Hematopoietic multipotent progenitor cell treated with erythropoietin and hydrocortisone succinate and interleukin-3 and kit ligand, for 8 days (in vitro differentiated cells): ENCODE measurements around the gene SMPD4.
"Not testable (repeated sequence)": the region's sequence is repeated elsewhere in the genome, so short reads cannot be mapped to it uniquely, and the experiment has no call there.

ENCODE experiments used
- DNase-seq: peaks from one replicate; pipeline ENCODE4 v3.0.0-alpha.2; 2015

The SMPD4 gene

DNA sequence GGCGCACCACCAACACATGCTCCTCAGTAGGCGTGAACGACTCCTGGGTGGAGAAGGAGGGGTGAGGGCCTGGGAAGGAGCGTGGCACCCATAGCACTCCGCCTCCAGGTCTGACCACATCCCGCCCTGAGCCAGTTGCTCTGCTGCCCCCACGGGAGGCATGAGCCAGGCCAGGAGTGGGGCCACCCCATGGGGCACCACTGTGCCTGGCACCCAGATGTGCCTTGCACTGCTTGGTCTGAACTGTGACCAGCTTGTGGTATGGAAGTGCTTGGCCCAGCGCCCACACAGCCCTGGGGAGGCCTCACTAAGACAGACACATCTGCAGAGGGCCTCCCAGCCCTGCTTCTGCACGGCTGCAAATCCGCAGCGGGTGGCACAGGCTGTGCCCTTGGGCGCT is 24.0 kb downstream of the SMPD4 start:
- DNase-seq = peak; percentile 6

DNA sequence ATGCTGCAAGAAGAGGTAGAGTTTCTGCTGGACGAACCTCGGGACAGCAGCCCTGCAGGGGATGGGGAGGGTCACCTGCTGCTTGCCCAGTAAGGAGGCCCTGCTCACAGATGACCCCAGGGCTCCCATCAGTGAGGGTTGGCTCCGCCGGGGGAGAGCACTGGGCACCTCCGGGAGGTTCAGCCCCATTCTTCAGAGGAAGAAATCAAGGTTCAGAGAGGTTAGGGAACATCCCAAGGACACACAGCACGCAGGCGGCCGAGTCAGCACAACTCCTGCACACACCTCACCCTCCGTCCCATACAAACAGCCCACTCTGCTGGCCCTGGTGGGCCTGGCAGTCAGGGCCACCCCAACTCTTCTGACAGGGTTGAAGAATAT is 24.8 kb downstream of the SMPD4 start:
- no peak for DNase-seq

DNA sequence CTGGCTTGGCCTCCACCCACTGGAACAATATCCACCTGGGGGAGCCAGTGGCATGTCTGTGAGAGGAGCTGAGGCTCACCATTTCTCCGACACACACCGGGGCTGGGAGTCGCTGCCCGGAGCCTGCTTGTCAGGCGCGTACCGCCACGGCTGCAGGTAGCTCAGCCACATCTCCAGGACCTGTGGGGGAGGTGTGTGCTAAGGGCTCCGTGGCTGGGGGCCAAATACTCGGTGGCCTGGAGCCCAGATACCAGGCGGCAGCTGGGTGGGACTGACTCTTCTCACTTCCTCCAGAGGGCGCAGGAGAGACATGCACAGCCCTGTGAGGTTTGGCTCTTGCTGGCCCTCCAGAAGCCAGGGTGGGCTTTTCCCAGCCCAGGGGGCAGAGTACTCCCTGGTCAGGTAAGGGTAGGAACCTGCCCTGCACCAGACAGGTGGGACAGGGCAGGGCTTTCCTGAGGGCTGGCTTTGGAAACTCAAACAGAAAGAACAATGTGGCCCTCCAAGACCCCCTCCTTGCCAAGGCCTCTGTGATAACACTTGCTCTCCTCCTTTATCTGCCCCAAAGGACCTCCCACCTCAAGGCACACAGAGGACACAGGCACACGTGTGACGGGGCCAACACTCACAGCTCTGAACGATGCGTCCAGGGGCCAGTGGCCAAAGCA is 25.3 kb downstream of the SMPD4 start:
- DNase-seq = peak; percentile 83

DNA sequence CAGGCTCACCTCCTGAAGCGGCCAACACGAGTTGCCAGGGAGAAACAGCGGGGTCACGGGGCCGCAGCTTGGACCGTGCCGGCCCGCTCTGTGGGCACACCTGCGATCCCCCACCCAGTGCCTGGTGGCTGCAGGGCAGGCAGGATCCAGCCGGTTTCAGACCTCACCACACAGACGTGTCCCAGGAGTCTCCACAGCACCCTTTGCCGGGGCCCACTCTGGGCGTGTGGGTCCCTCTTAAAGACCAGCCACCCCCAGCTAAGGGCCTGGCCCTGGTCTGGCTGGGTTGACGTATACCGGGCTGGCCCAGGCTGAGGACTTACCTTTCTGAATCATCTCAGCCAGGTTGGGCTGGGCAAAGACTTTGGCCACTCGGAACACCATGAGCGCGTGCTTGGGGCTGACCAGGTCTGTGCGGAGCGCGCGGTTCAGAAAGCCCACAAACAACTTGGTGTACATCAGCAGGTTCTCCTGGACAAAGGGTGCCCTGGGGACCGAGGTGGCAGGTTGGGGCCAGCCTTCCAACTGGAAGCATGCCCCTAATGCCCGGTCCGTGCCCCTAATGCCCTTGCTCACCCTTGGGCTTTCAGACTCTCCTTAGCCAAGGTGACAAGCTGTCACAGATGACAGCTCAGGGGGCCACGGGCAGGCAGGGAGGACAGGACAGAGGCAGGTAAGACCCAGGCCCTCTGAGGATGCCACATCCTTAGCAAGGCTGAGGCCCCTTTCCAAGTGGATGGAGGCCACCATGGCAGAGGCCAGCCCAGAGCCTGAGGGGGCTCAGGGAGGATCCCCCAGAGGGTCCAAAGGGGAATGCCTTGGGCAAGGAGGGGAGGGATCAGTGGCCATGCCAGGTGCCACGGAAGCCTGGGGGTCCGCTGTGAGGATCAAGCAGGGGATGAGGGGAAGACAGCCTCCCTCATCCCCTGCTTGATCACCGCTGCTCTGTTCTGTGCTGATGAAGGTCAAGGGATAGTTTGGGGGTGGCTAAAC is 26.3 kb downstream of the SMPD4 start:
- no peak for DNase-seq

DNA sequence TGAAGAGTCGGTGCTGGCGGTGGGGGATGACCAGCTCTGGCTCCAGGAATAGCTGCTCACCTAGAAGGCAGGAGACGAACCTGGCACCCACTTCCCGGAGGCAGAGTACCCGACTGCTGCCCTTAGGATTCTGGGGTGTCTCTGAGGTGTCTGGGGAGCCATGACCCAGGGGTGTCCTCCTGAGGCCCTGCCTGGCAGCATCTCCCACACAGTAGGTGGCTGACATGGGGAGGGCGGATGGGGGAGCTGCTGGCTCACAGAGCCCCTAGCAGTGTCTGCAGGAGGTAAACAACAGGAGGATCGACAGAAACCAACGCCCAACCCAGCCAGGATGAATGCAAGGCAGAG is 27.0 kb downstream of the SMPD4 start:
- DNase-seq = not testable (repeated sequence)

DNA sequence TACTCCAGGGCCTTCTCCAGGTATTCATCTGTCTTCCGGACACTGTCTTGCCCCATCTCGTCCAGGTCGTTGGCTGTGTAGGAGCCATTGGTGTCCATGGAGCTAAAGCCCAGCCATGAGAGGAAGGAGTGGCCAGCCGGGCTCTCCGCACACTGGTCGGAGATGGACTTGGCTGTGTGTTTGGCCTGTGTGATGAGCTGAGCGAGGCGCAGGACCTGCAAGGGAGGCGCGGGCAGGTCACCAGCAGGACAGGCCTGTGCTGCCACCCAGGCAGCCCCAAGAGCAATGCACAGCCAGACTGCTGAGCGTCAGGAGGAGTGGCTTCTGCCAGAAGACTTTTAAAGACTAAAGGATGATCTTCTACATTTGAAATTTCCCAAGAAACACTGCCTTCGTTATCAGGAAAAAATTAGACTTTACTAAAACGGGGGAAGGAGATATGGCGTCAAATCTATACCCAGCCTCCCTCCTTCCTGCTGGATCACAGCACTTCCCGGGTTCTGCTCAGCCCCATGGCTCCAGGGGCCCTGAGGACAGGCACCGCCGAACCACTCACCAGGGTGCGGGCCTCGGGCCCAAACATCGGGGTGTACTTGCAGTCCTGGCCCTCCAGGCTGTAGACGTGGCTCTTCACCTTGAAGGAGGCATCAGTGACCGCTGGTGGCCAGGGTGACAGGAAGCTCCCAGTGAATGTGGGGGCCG is 27.5 kb downstream of the SMPD4 start:
- DNase-seq = not testable (repeated sequence)

DNA sequence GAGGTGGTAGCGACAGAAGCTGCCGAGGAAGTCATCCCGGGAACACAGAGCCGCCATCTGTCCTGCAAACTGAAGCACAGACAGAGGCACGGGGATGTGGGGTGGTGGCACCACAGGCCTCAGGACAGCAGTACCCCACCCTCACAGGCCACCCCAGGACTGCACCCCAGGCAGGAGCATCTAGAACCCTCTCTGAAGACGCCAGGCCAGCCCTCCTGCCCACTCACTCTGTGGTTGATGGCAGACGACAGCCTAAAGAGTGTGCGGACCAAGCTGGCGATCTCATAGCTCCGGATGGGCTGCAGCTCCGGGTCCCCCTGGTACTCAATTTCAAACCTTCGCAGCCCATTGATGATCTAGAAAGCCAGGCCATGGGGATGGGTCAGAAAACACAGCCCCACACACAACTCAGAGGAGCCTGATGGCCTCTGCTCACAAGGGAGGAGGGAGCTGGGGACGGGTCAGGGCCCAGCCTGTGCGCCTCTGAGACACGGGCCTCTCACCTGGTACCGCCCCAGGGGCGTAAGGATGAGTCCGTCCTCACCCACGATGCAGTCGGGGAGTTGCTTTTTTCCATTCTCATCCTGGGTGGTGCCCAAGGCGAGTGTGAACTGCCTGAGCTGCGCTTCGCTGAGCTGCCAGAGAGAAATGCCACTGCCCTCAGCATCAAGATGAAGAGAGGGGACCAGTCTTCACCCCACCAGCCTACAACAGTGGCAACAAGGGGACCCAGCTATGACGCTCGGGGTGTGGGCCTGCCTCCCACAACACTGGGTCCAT is 28.4 kb downstream of the SMPD4 start:
- DNase-seq = no peak

DNA sequence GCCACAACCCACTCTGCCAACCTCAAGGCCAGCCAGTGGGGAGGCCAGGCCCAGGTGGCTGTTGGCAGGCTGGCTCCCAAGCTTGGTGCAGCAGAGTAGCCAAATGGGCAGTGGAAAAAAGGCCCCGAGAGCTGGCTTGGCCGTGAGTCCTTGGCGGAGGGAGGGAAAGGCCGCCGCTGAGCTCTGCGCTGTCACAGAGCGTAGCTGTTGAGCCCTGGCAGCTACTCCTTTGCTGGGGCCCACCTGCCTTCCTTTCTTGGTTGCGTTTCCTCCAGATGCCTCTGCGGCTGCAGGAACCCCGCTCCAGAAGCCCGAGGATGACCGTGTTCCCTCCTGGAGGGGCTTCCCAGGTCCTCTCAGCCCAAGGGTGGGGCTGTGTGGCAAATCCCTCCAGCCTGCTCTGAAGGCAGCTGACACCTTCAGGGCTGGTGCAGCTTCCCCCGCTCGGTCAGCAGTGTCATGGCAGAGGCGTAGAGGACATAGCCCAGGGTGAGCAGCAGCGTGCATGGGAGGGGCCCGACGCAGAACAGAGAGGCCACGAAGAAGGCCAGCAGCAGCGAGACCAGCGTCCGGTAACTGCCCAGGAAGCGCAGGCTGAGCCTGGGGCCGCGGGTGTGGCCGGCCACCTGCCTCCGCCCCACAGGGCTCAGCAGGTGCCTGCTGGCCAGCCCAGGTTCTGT is 29.1 kb downstream of the SMPD4 start:
- not testable (repeated sequence) for DNase-seq

DNA sequence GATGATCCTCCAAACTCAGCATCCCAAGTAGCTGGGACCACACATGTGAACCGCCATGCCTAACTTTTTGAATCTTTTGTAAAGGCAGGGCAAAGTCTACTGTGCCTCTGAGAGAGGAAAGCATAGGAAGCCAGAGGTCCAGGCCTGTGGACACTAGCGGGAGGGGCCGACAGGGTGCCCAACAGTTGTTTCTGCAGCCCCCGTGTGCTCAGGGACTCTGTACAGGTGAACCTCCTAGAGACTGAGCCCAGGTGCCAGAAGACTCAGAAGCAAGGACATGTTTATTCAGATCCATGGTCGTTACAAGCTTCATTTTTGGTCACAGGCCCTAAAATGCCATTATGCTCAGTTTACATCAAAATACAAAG is 30.3 kb downstream of the SMPD4 start:
- DNase-seq = not testable (repeated sequence)

DNA sequence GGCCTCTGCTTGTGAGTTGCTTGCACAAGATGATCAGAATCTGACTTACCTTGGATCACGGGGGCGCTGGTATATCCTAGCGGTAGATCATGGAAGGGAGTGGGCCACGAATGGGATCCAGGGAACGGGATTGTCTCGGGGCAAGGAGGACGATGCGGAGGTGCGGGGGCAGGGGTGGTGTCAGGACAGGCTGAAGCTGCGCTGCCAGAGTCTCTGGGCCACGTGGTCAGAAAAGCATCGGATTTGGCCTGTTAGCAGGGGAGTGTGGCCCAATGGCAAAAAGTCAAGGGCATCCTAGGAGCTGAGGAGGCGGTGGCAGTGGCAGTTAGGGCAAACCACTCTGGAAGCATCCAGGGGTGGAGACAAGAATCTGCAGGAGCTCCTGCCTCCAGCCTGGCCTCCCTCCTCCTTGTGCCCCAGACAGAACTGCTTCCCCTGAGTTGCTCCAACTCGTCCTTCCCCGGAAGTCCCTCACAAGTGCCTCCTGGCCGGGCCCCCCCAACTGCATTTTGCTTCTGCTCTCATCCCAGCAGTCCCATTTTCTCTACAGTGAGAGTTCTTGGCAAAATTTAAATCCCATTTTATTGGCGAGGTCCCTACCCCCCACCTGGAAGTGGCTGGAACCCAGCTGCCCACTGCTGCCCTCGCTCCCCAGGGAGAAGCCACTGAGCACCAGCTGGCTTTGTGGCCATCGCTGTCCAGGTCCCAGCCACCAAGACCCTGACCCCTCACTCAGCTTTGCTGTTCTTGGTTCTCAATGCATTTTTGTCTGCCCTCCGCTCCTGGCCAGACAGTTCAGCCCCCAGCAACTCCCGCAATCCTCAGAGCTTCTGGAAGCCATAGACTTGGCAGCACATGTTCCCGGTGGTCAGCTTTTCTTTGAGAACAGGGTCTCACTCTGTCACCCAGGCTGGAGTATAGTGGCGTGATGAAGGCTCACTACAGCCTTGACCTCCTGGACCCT is 30.9 kb downstream of the SMPD4 start:
- DNase-seq = no peak

DNA sequence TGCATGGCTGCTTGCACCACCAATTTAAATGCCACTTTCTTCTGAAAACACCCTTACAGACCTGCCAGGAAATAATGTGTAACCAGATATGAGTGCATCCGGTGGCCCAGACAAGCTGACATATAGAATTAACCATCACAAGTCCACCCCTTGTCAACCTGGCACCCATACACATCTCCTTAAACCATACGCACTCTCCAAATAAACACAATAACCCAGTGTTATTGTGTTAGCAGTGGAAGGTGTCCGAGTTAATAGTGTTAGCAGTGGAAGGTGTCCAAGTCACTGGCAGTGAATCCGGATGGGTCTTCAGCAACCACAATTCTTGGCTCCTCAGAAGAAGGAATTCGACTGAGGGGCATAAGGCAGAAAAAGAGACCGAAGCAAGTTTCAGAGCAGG is 32.9 kb downstream of the SMPD4 start:
- DNase-seq = not testable (repeated sequence)

DNA sequence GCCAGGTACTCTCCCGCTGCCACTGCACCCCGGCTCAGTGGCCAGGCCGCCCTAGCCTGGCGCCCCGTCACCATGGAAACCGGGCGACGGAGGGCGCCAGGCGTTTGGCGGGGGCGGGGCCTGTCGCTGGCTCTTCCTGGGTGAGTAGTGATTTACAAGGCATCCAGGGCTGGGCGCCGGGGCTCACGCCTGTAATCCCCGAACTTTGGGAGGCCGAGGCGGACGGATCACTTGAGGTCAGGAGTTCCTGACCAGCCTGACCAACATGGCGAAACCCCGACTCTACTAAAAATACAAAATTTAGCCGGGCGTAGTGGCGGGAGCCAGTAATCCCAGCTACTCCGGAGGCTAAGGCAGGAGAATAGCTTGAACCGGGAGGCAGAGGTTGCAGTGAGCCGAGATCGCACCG is 36.4 kb downstream of the SMPD4 start, which contains the start of gene CCDC74B:
TSS of gene CCDC74B (minus strand) at position 107 of the 409 bp plus-strand sequence. CDS start 116 bp downstream, outside the sequence.
- peak; percentile 27 for DNase-seq

DNA sequence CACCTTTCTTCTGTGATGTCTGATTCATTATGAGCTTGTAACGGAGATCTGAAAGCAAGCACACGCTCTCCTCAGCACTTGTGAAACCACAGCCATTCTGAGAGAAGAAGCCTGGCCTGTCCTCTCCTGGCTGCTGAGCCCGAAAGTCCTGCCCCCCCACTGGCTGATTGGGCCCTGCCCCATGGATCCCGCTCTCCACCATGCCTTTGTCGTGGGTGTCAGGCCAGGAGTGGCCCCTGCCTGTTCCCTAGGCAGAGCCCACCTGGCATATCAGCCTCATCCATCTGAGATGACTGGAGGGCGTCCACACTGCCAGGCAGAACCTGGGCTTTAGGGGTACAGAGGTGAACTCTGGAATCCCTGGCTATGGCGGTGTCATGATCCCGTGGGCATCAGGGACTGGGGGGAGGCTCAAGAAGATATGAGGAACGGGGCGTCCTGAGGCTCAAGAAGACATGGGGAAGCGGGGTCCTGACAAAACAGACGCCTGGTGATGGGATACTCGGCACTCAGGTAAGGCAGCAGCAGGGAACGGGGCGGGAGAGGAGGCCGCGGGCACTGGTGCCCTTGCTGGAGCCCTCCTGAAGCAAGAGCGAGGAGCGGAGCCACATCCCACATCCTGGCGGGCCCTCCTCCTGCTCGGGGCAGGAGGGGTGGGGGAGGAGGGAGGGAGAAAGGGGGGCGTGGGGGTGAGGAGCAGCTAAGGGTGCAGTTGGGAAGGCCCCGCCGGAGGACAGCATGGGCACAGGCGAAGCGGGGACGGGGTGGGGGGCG is 37.9 kb downstream of the SMPD4 start:
- DNase-seq = not testable (repeated sequence)

DNA sequence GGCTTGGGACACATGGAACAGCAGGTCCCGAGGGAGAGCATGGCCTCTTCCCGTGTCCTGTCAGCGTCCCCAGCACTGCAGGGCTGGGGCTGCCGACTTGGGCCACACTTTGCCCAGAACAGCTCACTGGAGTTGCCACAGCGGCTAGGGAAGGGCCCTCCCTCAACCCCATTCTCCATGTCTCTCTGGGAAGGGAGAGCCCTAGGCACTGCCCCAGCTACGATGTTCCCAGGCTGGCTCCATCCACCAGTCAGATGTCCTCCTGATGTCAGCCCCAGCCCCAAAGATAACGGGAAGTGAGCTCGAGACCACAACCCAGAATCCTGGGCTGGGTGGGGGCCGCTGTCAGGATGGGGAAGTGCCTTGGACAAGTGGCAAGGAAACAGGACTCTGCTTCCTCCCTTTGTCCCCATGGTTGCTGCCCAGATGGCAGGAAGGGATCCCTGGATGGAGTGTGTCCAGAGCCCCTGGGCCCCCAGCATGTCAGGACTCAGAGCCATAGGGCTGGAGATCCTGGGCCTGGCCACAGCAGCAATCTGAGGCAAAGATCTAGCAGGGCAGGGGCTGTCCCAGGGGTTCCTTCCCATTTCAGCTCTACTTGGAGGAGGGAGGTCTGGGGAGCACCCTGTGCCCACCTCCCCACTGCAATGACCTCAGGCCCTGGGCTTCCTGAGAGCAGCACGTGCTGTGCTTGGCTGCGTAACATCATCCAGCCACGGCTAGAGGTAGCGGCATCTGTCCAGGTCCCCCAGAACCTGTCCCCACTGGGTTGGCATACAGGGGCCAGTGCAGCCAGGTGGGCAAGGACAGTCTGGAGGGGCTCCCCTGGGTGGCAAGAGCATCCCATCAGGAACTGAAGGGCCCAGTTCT is 38.8 kb downstream of the SMPD4 start:
- not testable (repeated sequence) for DNase-seq

DNA sequence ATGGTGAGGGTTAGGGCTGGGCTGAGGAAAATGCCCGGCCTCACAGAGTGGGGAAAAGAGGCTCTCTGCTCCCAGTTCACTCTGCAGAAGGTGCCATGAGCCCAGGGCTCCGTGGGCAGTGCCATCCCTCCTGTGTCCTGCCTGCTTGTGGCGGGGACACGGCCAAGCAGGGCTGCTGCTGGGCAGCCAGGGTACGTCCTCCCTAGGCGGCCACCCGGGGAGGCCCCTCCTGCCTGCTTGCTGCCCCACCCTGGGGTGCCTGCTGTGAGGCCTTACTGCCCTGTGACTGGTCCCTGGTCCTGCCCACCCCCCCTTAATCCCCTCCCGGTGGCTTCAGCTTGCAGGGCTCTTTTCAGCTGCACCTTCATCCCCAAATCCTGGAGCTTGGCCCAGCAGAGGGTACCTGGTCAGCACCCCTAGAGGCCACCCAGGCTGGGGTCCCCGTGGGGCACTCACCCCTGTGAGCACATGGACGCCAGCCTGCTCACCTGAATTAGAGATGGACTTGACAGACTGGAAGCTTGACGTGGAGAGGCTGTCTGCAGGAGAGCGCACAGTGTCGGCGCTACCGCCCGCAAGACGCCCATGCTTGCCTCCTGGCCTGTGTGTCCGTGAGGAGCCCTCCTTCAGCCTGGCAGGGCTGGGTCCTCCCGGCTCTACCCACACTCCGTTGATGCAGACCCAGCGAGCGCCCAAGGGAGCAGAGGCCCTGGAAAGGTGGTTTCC is 39.6 kb downstream of the SMPD4 start:
- DNase-seq = not testable (repeated sequence)

DNA sequence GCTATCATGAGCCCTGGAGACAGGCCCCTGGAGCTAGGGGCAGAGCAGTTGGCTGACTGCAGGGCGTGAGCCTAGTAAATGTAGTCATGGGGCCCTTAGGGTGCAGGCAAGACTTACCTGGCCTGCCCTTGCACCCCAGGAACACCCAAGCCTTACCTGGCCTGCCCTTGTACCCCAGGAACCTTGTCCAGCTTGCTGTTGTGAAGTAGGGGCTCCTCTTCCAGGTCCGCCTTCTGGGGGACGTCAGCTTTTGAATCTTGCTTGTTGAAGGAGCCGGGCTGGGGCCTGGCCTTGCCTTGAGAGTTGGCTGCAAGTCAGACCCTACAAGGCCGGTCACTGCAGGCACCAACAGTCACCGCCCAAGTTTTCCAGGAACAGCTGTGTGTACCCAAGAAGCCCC is 40.4 kb downstream of the SMPD4 start:
- DNase-seq = not testable (repeated sequence)

DNA sequence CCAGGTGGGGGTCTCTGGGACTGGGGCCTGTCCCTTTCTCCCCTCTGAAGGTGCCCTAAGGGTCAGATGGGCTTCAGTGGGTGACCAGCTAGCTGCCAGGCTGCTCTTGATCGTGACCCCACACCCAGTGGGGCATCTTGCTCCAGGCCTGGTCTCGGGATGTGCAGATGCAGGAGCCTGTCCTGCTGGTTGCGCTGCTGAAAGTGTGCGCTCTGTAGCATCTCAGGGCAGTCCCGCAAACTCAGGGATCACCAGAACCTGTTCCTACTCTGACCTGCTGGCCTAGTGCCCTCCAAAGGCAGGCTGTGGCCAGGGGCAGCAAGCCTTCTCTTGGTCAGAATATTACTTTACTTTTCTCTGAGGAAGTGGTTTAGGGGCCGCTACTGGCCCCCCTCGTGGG is 40.9 kb downstream of the SMPD4 start:
- not testable (repeated sequence) for DNase-seq
